ENCODE data around the gene LMO3.

Gene LMO3

GRCh38 chr12:16606201-16606849, 363 bp upstream of the LMO3 start:
- TF ChIP-seq CTCF (IDR thresholded peaks at IDR 0.05): no peak

GRCh38 chr12:16605642-16606116, 283 bp downstream of the LMO3 start:
- TF ChIP-seq CTCF (IDR thresholded peaks at IDR 0.05): no peak

DNA sequence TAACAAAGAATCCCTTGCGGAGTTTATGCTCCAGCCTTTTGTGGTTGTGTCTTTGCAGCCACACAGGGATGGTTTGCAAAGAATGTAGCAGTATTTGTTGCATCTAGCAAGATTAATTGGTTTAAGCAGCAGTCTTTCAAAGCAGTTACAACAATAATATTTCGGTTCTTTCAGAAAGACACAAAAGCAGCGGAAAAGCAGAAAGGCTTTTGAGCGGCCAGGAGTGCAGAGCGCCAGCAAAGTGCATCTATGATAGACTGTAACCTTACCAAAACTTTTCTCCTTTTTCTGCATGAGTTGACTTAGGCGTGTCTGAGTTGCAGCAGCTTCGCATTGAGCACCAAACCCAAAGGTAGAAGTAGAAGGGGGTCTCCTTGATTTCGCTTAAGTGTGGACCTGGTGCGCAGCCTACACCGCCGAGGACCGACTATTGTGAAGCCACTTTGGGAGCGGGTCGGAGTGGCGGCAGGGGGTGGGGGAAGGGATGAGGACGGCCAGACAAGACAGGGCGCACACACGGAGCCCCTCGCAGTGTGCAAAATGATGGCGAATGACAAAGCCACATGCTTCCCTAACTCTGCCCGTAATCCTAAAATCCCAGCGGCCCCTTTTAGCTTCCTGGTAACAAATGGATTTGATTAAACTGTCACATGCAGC, 1.2 kb downstream of the LMO3 start:
- TF ChIP-seq CTCF (IDR thresholded peaks at IDR 0.05): no peak

GRCh38 chr12:16603916-16604575, 1.9 kb downstream of the LMO3 start:
- TF ChIP-seq CTCF (IDR thresholded peaks at IDR 0.05): no peak

GRCh38 chr12:16603260-16603915, 2.6 kb downstream of the LMO3 start:
- no peak for TF ChIP-seq CTCF (IDR thresholded peaks at IDR 0.05)

DNA sequence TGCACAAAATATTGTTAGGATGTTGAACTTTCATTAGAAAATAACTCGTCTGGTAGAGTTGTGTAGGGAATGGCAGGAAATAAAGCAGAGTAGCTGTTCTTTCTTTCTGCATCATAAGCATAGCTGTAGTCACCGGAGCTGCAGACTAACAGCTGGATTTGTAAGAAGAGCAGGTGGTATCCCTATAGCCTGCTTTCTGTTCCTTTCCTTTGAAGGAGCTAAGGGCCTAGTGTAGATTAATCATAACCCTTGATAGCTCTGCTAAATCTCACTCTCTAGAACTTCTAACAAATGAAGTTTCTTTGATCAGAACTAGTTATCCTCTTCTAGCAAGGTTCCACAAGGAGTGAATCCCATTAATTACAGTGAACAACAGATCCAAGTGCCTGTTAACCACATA, 3.5 kb downstream of the LMO3 start:
- TF ChIP-seq CTCF (IDR thresholded peaks at IDR 0.05): no peak

GRCh38 chr12:16600525-16600924, 5.4 kb downstream of the LMO3 start:
- TF ChIP-seq CTCF (IDR thresholded peaks at IDR 0.05): no peak

All from LNCAP (cell line).